ENCODE data around the gene SEL1L3.

SEL1L3 gene

DNA sequence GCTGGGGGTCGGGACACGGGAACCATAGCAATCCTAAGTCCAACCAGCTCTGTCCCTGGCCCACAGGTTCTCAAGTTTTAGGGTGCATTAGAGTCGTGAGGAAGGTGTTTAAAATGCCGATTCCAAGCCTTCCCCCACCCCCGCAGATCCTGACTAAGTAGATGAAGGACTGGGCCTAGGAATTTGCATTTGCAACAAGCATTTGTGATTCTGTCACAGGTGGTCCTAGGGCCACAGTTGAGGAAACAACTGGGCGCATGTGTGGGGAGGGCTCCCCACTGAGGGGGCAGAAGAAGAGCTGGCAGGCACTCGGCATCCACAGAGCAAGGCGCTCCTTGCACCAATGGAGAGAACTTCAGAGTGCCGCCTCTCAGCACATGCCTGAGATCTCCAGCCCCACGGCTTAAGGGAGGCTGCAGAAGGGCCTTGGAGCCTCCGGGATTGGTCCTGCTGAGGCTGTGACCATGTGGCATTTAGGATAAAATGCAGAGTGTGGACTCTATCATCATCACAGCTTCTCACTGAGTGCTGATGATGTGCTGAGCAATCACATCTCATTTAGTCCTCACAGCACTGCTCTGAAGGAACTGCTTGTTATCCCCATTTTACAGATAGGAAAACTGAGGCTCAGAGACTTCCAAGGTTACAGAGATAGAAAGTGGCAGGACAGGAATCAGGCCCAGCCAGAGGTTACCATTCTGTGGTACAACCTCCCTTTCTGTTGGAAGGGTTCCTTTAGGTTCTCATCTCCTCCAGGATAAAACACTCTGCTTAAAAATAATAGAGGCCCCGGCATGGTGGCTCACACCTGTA, 16.7 kb downstream of the SEL1L3 start:
- DNase-seq = no peak

DNA sequence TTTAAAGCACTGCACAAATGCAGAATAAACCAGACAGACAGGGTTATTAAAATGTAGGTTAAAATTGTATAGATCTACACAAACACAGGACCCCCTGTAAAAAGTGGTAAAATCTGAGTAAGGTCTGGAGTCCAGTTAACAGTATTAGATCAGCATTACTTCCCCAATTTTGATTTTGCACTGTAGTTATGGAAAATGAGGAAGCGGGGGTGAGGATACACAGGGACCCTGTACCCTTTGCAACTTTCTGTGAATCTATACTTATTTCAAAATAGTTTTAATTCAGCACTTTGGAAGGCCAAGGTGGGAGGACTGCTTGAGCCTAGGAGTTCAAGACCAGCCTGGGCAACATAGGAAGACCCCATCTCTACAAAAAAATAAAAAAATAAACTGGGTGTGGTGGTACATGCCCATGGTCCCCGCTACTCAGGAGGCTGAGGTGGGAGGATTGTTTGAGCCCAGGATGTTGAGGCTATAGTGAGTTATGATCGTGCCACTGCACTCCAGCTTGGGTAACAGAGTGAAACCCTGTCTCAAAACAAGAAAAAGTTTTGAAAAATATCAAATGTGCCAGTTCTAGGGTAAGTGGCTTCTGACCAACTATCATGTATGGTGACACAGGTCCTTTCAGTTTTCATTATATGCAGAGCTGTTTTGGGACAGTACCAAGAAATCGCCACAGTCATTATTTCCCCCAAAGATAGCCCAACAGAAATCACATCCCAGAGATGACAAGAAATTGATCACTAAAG, 17.7 kb downstream of the SEL1L3 start:
- no peak for DNase-seq

- no peak for DNase-seq
Measured at GRCh38 chr4:25843340-25844097, 19.3 kb downstream of the SEL1L3 start.

DNA sequence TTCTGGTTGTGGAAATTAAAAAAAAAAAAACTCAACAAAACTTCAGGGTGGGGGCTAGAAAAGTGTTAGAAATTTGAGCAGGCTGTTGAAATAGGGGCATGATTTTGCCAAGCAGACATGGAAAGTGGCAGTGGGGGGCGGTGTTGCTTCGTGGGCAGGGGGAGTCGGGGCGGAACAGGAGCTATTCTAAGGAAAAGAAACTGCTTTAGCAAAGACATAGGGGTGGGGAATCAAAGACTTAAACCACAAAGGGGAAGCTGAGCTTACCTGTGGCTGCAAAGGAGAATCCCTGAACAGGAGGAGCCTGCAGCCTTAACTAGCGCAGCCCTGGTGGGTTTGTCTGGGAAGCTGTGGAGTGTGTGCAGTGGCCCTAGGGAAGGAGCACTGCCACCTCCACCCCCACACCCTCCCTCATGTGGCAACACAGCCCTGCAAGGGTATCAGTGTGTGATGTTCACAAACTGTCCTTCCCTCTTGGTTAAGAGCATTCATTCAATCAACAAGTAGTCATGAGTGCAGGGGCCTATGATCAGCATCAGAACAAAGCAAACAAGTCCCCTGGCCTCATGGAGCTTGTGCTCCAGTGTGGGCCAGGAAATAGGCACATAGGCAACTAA, 20.5 kb downstream of the SEL1L3 start:
- no peak for DNase-seq

DNA sequence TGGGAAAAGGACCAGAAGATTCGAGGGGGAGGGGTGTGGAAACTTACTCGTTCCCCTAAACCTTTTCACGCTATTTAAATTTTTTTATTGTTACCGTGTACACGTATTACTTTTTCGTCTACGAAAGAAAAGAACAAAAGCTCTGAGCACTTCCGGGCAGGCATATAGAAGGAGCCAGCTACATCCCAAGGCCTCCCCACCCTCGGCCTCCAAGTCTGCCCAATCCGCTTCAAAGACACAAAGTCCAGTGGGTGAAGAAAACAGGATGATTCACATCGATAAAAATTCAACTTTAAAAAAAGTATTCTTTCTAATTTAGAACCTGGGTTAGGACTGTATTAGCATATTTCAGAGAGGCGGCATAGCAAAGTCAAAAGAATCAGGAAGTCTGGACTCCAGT, 23.1 kb downstream of the SEL1L3 start:
- no peak for DNase-seq

GRCh38 chr4:25839233-25839632, 23.6 kb downstream of the SEL1L3 start:
- DNase-seq = no peak

DNA sequence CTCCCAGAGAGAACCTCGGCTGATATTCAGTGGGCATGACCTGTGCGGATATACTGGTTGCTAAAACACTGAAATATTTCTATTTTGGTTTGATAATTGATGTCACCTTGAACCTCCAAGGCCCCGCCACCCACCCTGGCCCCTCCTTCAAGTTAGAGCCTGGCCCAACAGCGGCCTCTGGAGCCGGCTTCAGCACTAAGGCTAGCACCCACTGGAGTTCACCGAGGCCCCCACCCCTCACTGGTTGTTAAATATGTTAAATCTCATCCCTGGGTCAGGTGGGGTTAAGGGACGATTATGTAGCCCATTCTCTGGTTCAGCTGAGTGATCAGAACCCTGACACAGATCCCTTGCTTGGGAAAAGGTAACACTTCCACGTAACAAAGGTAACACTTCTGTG, 24.3 kb downstream of the SEL1L3 start:
- no peak for DNase-seq

GRCh38 chr4:25837107-25837506, 25.7 kb downstream of the SEL1L3 start:
- DNase-seq = no peak

DNA sequence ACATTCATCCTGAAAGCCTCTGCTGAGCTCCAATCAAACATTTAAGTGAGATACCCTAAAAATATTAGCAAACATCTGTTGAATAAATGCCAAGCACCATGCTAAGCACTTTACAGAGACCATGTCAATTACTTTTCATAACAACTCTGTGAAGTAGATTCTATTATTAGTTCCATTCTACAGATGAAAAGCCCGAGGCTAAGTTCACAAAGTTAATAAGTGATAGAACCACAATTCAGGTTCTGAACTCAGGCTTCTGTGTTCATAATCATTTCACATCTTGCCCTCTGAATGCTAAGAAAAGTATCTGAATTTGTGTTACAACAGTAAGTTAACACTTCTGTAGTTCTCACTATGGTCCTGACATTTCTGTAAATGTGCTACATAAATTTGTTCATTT, 27.4 kb downstream of the SEL1L3 start:
- no peak for DNase-seq

- no peak for DNase-seq
Measured at GRCh38 chr4:25834411-25835107, 28.2 kb downstream of the SEL1L3 start.

DNA sequence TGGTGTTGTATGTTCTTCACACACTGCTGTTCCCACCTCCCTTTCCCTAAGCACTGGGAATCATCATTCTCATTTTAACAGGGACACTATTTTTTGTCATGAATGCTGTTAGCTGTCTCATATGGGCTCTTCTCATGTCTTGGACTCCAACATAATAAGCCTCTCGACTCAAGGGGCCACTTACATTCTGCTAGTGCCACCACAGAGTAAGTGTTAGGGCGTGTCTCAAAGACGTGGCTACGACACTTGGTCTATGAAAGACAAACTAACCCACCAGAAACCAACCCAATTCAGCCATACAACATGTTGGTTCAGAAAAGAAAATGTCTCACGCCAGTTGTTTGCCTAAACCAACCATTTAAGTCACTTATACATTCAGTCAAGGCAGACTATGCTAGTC, 32.2 kb downstream of the SEL1L3 start:
- no peak for DNase-seq

DNA sequence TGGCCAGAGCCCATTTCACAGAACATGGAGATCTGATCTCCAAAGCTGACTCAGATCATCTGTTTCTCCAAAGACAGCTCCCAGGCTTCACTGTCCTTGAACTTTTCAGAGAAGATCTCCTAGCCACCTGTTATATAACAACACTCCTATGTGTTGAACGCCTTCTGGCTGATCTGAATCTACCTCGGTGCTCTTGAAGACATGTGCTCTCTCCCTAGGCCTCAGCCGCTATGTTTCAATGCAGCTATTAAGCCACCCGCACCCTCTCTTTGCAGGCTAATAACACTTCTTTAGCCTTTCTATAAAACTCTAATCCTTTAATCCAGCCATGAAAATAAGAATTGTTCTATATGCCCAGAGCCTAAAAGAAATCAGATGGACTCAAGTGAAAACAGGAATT, 34.9 kb downstream of the SEL1L3 start:
- DNase-seq = no peak

GRCh38 chr4:25827373-25827772, 35.4 kb downstream of the SEL1L3 start:
- DNase-seq = no peak

DNA sequence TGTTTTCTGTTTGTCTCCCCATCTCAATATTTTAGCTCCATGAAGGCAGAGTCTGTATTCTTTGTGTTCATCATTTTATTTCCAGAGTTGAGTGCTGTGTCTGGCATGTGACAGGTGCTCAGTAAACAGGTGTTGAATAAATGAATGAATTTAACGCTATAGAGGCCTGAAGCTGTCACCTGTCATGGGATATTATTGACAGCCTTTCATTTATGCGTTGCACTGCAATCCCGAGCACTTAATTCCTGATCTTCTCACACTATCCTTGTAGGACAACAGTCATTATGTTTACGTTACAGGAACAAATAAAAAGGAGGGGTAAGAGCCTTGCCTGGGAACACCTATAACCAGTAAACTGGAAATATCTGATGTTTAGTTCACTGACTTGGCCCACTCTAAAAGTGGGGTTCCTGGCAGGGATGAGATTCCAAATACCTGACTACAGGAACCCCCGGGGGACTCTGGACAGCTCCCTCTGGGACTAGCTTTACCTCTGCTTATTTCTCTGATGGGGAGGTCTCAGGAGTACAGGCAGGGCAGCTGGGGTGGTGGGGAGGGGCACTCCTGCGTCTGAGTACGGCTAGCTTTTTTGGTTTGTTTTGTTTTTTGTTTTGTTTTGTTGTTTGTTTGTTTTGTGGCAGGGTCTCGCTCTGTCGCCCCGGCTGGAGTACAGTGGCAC, 36.6 kb downstream of the SEL1L3 start:
- no peak for DNase-seq

GRCh38 chr4:25823632-25824031, 39.2 kb downstream of the SEL1L3 start:
- DNase-seq = no peak

GRCh38 chr4:25821899-25822298, 40.9 kb downstream of the SEL1L3 start:
- DNase-seq = no peak

- no peak for DNase-seq
Measured at GRCh38 chr4:25821267-25821666, 41.5 kb downstream of the SEL1L3 start.

GRCh38 chr4:25818876-25819275, 43.9 kb downstream of the SEL1L3 start:
- DNase-seq = no peak

DNA sequence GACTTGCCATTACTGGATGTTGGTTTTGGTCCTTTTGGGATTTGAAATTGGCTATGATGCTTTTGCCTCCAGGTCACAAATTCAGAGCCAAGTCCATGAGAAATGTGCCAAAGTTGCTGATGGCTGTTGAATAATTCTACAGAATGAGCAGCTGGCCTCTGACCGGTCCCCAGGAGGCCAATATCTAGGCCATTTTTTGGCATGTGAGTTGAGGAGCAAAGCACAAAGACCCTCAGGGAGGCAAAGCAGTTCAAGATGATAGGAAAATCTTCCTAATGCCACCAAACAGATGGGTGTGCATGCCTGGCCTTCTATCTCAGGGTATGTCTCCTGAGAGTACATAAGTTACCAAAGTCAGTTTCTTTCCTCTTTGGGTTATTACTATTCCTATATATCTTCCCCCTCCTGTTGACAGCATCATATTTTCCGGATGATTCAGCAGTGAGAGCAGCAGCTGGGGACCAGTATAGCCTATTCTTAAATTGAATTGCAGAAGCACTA, 44.4 kb downstream of the SEL1L3 start:
- DNase-seq = no peak

- DNase-seq = no peak
Measured at GRCh38 chr4:25817059-25817681, 45.6 kb downstream of the SEL1L3 start.

GRCh38 chr4:25816591-25817058, 46.2 kb downstream of the SEL1L3 start:
- DNase-seq = no peak
